Measurements from ENCODE around the gene HAVCR2.
A peak's percentile ranks its signal among the peaks of the same experiment; 100 is the strongest.

The HAVCR2 gene

DNA sequence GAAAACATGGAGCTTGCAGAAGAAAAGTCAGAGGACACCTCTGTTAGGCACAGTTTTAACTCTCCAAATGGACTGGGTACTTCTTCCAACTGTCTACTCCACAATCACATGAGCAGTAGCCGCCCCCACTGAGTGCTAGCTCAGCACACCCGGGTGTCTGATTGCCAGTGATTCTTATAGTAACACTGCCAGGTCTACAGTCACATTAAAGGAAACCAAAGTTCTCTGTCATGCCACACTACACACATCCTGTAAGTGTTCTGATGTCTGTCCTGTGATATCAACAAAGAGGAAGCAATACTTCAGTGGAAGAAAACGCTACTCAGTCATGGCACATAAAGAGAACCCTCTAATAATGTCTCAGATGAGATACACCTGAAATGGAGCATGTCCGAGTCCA lies at the start of gene HAVCR2:
HAVCR2 (minus strand) TSS at position 69 of the 400 bp plus-strand sequence; CDS start at position 8, 61 bp downstream.
- DNase-seq = no peak

DNA sequence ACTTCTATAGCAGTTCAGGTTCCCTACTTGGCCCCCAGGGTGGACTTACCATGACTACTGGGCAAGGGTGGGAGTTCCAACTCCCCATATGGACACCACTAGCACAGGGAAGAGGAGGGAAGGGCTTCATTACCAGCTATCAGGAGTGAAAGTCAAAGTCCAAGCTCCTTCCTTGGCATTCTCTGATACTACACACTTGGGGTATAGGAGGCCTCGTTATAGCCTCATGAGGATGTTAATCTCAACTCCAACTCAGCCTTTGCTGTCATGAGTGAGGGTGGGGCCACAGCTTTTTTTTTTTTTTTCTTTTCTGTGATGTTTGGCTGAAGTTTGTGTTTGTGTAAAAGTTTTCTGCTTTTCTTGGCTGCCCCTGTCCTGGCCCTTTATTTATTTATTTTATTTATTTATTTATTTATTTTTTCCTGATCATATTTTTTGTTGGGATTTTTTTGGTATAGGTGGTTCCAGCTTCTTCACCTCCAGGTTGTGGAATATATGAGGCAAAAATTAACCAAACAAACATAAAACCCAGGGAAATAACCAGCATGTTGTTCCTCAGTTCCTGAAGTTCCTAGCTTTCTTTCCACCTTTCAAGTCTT lies 48.5 kb upstream of the HAVCR2 start:
- no peak for DNase-seq

- no peak for DNase-seq
These were observed 46.5 kb upstream of the HAVCR2 start for GRCh38 chr5:157155297-157155696.

- no peak for DNase-seq
These were observed 42.2 kb upstream of the HAVCR2 start for GRCh38 chr5:157150995-157151394.

GRCh38 chr5:157148734-157149615 lies 40.1 kb upstream of the HAVCR2 start:
- DNase-seq = peak; percentile 82

DNA sequence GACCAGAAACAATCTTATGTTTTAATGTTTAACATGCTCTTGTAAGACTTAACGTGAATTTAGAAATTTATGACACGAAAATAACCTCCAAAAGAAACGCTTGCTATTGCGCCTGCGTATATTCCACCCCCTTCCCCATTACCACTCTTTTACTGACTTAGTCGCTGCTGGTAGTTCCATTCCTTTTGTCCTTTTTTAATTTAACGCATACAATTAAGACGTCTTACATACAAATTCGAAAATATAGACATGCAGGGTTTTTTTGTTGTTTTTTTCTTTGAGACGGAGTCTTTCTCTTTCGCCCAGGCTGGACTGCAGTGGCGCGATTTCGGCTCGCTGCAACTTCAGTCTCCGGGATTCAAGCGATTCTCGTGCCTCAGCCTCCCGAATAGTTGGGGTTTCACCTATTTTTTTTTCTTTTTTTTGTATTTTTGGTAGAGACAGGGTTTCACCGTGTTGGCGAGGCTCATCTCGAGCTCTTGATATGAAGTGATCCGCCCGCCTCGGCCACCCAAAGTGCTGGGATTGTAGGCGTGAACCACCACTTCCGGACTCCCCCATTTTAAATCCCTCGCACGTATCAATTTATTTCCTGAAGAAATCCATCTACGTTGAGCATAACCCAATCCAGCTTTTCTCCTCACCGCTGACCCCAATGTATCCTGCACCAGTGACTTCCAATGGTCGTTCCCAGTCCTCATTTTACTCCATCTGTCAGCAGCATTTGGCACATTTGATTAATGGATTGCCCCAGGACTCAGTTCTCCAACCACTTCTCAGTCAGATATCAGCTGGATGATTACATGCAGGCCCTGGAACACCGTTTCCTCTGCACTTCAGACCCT lies 34.5 kb upstream of the HAVCR2 start:
- peak; percentile 79 for DNase-seq

DNA sequence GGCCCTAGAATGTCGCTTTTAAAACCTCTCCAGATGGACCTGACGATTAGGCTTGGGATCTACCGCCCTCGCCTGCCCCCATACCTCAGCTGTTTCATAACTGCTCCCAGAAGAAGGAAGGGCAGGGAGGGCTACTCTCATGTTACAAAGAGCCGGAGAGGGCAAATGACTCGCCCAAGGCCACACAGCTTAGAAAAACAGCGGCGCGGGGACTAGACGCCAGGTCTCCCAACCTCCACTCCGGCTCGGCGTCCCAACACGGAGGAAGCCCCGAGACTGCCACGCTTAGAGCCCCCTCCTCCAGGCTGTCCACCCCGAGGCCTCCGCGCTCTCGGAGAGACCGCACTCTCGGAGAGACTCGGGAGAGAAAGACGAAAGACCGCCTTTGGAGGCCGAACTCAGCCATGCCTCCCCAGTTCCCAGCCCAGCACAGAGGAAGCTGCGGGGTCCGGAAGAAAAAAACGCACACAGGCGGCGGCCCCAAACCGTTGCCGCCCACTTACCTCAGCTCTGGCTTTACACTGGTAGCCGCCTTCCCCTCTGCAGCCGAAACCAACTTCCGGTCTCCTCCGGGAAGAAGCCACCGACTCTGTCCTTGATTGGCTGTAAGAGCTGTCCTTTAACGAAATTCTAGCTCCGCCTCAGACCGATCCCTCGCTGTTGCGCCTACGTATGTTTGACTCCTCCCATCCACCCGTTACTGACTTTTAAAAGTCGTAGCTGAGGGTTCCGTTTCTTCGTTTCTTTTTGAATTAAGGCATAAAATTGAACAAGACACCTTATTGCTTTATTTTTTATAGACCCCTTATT lies 33.7 kb upstream of the HAVCR2 start, which contains the start of gene MED7:
MED7 (minus strand) TSS at position 549 of the 810 bp plus-strand sequence. CDS start 3,434 bp downstream, outside the sequence.
- DNase-seq = peak; percentile 99

DNA sequence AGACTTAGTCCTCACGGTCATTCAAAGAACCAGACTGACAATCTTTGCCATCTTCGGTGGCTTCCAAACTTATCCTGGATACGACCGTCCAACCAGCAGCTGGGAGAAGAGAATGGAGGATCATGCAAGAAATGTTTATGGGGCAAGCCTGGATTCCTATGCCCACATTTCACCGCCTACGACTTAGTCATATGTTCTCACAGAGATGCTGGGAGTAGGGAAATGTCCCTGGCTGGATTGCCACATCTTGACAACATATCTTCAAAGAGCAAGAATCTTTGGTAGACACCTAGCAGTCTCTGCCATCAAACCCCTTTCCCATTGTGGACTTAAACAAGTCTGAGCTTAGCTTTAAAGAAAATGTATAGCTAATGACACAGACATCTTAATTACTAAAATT lies 28.8 kb upstream of the HAVCR2 start:
- DNase-seq = no peak

- no peak for DNase-seq
These were observed 23.4 kb upstream of the HAVCR2 start for GRCh38 chr5:157132281-157132612.

- DNase-seq = peak; percentile 30
These were observed 22.1 kb upstream of the HAVCR2 start for GRCh38 chr5:157130925-157131324.

DNA sequence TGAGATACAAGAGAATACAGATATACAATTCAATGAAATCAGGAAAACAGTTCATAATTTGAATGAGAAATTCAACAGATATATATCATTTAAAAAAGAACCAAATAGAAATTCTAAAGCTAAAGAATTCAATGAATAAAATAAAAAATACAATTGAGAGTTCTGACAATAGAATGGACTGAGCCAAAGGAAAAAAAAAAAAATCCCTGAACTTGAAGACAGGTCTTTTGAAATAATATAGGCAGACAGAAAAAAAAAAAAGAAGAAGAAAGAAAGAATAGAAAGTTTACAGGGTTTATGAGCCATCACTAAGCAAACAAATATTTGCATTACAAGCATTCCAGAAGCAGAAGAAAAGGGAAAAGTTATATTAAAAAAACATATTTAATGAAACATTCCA lies 12.9 kb upstream of the HAVCR2 start:
- no peak for DNase-seq

DNA sequence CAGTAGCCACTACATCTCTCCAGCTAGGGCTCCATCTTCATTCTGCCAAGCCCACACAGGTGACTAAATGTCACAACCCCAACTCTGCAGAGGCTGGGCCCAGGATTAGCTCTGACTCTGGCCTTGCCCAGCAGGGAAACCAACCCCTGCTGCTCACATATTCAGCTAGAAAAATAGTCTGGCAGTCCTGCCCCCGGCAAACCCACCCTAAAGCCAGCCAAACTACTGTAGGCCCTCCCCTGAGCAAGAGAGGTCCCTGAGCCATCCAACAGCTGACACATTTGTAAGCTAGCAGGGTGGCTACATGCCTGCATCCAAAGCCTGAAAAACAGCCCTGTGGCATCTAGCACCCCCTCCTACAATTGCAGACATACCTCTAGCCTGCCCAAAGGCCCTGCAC lies 11.3 kb upstream of the HAVCR2 start:
- DNase-seq = no peak

- DNase-seq = no peak
These were observed 7.7 kb upstream of the HAVCR2 start for GRCh38 chr5:157116483-157116954.

- DNase-seq = no peak
These were observed 6.7 kb upstream of the HAVCR2 start for GRCh38 chr5:157115502-157115901.

DNA sequence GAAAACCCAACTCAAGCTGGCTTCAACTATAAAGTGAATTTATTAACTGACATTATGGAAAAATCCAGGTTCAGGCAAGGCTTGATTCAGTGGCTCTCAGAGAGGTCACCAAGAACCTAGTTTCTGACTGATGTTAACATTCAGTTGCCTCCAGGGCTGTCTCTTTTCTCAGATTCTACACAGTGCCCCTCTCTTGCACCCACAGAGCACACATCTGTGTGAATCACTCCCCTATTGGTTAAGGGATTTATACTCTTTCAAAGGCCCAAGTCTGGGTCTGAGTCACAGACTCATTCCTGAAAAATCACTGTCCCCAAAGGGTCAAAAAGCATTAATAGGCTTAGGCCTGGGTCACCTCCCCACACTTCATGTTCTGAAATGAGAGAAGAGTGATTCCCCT lies 6.2 kb upstream of the HAVCR2 start:
- DNase-seq = no peak

GRCh38 chr5:157113002-157113401 lies 4.2 kb upstream of the HAVCR2 start:
- DNase-seq = no peak

- DNase-seq = no peak
These were observed 900 bp upstream of the HAVCR2 start for GRCh38 chr5:157109744-157110143.

DNA sequence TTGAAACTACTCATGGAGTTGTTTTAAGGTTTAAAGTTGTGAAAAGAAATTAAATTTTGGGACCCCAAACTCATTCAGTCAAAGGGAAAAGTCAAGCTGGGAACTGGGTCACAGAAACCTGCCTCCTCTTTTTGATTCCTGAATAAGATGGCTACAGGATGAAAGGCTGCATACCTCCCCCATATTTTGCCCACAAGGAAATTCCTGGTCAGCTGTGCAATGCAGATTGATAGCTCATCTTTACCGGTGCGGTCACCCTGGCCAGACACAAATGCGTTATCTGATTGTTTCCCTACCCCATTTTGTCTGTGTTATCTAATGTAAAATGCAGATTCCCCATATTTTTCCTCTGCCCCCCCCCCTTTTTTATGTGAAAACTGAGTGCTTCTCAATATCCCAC lies 1.3 kb downstream of the HAVCR2 start:
- DNase-seq = no peak

DNA sequence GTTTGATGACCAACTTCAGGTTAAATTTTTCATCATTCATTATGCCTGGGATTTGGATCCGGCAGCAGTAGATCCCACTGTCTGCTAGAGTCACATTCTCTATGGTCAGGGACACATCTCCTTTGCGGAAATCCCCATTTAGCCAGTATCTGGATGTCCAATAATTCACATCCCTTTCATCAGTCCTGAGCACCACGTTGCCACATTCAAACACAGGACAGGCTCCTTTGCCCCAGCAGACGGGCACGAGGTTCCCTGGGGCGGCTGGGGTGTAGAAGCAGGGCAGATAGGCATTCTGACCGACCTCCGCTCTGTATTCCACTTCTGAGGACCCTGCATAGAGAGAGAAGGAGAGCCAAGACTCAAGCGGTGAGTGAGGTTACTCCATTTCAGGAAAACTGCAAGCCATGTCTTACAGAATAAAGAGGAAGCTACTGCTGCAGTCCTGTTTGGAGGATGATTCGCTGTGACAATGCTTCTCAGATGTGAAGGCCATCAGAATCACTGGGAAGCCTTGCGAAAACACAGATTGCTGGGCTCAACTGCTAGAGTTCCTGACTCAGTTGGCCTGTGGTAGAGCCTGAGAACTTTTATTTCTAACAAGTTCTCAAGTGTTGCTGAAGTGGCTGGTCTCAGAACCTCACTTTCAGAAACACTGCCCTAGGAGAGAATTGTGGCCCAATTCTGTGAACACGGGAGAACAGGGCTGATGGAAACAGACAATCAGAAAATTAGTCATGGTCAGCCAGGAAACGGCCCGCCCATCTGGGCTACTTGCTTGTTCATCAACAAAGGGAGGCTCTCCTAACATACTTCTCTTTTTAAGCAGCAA lies 2.0 kb downstream of the HAVCR2 start:
- DNase-seq = no peak

- no peak for DNase-seq
These were observed 8.6 kb downstream of the HAVCR2 start for GRCh38 chr5:157100140-157100679.

DNA sequence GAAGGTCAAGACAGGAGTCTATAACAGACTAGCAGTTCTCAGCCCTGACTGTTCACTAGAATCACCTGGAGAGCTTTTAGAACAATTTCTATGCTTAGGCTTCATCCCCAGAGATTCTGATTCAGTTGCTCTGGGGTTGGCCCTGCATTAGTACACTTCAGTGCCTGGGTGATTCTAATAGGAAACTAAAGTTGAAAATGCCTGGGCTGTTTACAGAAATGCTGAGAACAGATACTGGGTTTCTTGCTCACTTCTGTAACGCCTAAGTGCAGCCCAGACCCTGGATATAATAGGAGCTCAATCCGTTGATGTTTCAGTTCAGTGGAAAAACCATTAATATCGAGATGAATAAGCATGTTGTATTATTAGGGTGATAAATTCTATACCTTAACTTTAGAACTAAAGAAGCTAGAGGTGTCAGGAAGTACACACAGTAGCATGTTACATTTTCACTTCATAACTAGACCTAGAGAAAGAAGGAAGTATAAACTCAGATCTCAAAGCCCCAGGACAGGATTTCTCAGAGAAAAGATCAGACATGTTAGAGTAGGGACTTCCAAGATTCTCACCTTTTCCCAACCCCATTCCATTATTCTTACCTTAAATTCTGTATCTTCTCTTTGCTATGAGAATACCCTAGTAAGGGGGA lies 20.4 kb downstream of the HAVCR2 start:
- DNase-seq = no peak

Data from NCI-H82 (cell line).